Measurements from ENCODE around the gene FSTL5.

DNA sequence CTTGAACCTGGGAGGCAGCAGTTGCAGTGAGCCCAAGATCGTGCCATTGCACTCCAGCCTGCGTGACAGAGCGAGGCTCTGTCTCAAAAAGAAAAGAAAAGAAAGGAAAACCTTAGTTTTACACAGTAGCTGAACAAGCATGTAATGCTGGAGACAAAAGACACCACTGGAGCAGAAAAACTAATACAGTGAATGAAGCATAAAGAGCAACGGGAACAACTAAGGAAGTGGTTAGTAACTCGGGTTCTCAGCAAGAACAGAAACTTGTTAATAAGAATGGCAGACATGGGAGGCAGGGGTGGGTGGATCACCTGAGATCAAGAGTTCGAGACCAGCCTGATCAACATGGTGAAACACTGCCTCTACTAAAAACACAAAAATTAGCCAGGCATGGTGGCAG is 263.7 kb downstream of the FSTL5 start:
- TF ChIP-seq, protein P1, sequence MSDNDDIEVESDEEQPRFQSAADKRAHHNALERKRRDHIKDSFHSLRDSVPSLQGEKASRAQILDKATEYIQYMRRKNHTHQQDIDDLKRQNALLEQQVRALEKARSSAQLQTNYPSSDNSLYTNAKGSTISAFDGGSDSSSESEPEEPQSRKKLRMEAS (IDR thresholded peaks at IDR 0.05) = no peak
- no peak for TF ChIP-seq REST (IDR thresholded peaks at IDR 0.05; ENCODE audit: low read depth)
- TF ChIP-seq USF1 (IDR thresholded peaks at IDR 0.05) = no peak
- TF ChIP-seq TCF12 (IDR thresholded peaks at IDR 0.05; ENCODE audit: low read depth) = no peak
- no peak for TF ChIP-seq RAD21 (IDR thresholded peaks at IDR 0.05; ENCODE audit: low read depth)

All from Ishikawa (cell line).